Measurements from ENCODE around the gene TGIF2. TPM values are rescaled to one million over a fixed set of nuclear protein-coding genes. Genes with fewer than 3 reads are reported as not detected.

The TGIF2 gene
- polyA plus RNA-seq, 1 donor (not counting 4 experiments of a cell fraction or from before 2014, with no cell fraction given), result 6.7 TPM

GRCh38 chr20:36611625-36612024 is 38.2 kb downstream of the TGIF2 start:
- Histone ChIP-seq H3K9ac (ENCODE audit: control insufficient read depth, extremely low read depth, insufficient read depth, low read length) (no peak overlapping the region), H3K36me3 (ENCODE audit: control insufficient read depth in 2 of 2, extremely low read depth in 1 of 2, insufficient read depth in 2 of 2, low read length in 2 of 2) (peaks cover 33 to 38% of the 10 kb centered on the region in 2 experiments), H3K9me1 (ENCODE audit: control insufficient read depth, extremely low read depth, insufficient read depth, low read length) (no peaks in the 10 kb centered on the region), H3K9me3 (ENCODE audit: control insufficient read depth, low read depth, low read length) (no peaks in the 10 kb centered on the region), H3K79me2 (ENCODE audit: control insufficient read depth, insufficient read depth, low read length) (peaks cover 23% of the 10 kb centered on the region), H2AFZ (ENCODE audit: control insufficient read depth, low read length) (no peak overlapping the region), H3K4me2 (ENCODE audit: control insufficient read depth, extremely low read depth, insufficient read depth, low read depth, low read length) (no peak overlapping the region), H3K4me3 (ENCODE audit: control insufficient read depth in 2 of 3, extremely low read depth in 1 of 3, insufficient read depth in 2 of 3, low read depth in 1 of 3, low read length in 3 of 3) (no peak overlapping the region), H4K20me1 (ENCODE audit: control insufficient read depth, extremely low read depth, insufficient read depth, low read length) (peaks cover 5% of the 10 kb centered on the region), H3K4me1 (ENCODE audit: control insufficient read depth, extremely low read depth, insufficient read depth, low read length) (peaks cover 14% of the 10 kb centered on the region), H3K27ac (ENCODE audit: control insufficient read depth, insufficient read depth, low read length) (no peak overlapping the region), H3K27me3 (ENCODE audit: control insufficient read depth, extremely low read depth, insufficient read depth, low read length) (no peaks in the 10 kb centered on the region)
- FAIRE-seq (no peak), DNase-seq (ENCODE audit: low read depth, low spot score) (no peak)
- TF ChIP-seq CTCF (optimal IDR thresholded peaks at IDR 0.05 in 1 of 3, IDR thresholded peaks at IDR 0.05 in 1 of 3, conservative IDR thresholded peaks at IDR 0.05 in 1 of 3; ENCODE audit: extremely low read depth in 1 of 3, insufficient read depth in 2 of 3, low read length in 3 of 3), result no peak
- TF ChIP-seq EZH2 (IDR thresholded peaks at IDR 0.05; ENCODE audit: low read length), result no peak
- dilution Hi-C loops (cut with MboI; ENCODE audit: extremely low pct_ligation_motif_present, low sequenced_read_pairs), result no loop called here

- H3K4me3 ChIP-seq (ENCODE audit: control insufficient read depth in 2 of 3, extremely low read depth in 1 of 3, insufficient read depth in 2 of 3, low read depth in 1 of 3, low read length in 3 of 3), result no peak overlapping the region
- peaks cover 4% of the 10 kb centered on the region for H3K79me2 ChIP-seq (ENCODE audit: control insufficient read depth, insufficient read depth, low read length)
- peaks cover 23 to 26% of the 10 kb centered on the region in 2 experiments for H3K36me3 ChIP-seq (ENCODE audit: control insufficient read depth in 2 of 2, extremely low read depth in 1 of 2, insufficient read depth in 2 of 2, low read length in 2 of 2)
- no peak overlapping the region for H2AFZ ChIP-seq (ENCODE audit: control insufficient read depth, low read length)
- H3K4me2 ChIP-seq (ENCODE audit: control insufficient read depth, extremely low read depth, insufficient read depth, low read depth, low read length), result no peak overlapping the region
- H3K27me3 ChIP-seq (ENCODE audit: control insufficient read depth, extremely low read depth, insufficient read depth, low read length), result no peaks in the 10 kb centered on the region
- dilution Hi-C loops (cut with MboI; ENCODE audit: extremely low pct_ligation_motif_present, low sequenced_read_pairs), result no loop called here
- peaks cover 2% of the 10 kb centered on the region for H4K20me1 ChIP-seq (ENCODE audit: control insufficient read depth, extremely low read depth, insufficient read depth, low read length)
- no peak overlapping the region for H3K9ac ChIP-seq (ENCODE audit: control insufficient read depth, extremely low read depth, insufficient read depth, low read length)
- H3K9me1 ChIP-seq (ENCODE audit: control insufficient read depth, extremely low read depth, insufficient read depth, low read length), result no peaks in the 10 kb centered on the region
- no peak overlapping the region for H3K27ac ChIP-seq (ENCODE audit: control insufficient read depth, insufficient read depth, low read length)
- DNase-seq (ENCODE audit: low read depth, low spot score) (no peak), FAIRE-seq (no peak)
- no peak for TF ChIP-seq CTCF (optimal IDR thresholded peaks at IDR 0.05 in 1 of 3, IDR thresholded peaks at IDR 0.05 in 1 of 3, conservative IDR thresholded peaks at IDR 0.05 in 1 of 3; ENCODE audit: extremely low read depth in 1 of 3, insufficient read depth in 2 of 3, low read length in 3 of 3)
- no peak for TF ChIP-seq EZH2 (IDR thresholded peaks at IDR 0.05; ENCODE audit: low read length)
- H3K4me1 ChIP-seq (ENCODE audit: control insufficient read depth, extremely low read depth, insufficient read depth, low read length), result no peaks in the 10 kb centered on the region
- no peaks in the 10 kb centered on the region for H3K9me3 ChIP-seq (ENCODE audit: control insufficient read depth, low read depth, low read length)
Measured at GRCh38 chr20:36613974-36614373, 40.6 kb downstream of the TGIF2 start.

All from keratinocyte (primary cell).